GM13976 (cell line): ENCODE results near the gene AKAP17A.
A peak's percentile ranks its signal among the peaks of the same experiment; 100 is the strongest.

ENCODE experiments used
- DNase-seq: peaks from one replicate; pipeline ENCODE4 v3.0.0; 2012; ENCODE audit warnings: low spot score
- in situ Hi-C: fragments of 300-500 bp; cut with MboI; formaldehyde crosslinking; loops from one replicate; pipeline ENCODE4 v1.12.0; 2022; ENCODE audit warnings: low sequenced_read_pairs, mixed read lengths, inconsistent platforms; ENCODE audit not compliant: unreplicated experiment
- TF ChIP-seq, protein P1 (sequence below): IDR thresholded peaks from 2 replicates; pipeline ENCODE4 v1.5.1; 2012; ENCODE audit warnings: borderline replicate concordance, mild to moderate bottlenecking; ENCODE audit not compliant: insufficient read depth; ENCODE audit errors: extremely low read depth, missing control alignments, control extremely low read depth

Gene AKAP17A

DNA sequence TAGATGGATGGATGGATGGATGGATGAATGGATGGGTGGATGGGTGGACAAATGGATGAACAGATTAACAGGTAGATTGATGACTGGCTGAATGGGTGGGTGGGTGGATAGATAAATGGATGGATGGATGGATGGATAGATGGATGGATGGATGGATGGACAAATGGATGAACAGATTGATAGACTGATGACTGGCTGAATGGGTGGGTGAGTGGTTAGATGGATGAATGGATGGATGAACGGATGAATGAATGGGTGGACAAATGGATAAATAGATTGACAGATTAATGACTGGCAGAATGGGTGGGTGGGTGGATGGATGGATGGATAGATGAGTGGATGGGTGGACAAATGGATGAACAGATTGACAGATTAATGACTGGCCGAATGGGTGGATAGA lies 13.6 kb upstream of the AKAP17A start:
- TF ChIP-seq, protein P1, sequence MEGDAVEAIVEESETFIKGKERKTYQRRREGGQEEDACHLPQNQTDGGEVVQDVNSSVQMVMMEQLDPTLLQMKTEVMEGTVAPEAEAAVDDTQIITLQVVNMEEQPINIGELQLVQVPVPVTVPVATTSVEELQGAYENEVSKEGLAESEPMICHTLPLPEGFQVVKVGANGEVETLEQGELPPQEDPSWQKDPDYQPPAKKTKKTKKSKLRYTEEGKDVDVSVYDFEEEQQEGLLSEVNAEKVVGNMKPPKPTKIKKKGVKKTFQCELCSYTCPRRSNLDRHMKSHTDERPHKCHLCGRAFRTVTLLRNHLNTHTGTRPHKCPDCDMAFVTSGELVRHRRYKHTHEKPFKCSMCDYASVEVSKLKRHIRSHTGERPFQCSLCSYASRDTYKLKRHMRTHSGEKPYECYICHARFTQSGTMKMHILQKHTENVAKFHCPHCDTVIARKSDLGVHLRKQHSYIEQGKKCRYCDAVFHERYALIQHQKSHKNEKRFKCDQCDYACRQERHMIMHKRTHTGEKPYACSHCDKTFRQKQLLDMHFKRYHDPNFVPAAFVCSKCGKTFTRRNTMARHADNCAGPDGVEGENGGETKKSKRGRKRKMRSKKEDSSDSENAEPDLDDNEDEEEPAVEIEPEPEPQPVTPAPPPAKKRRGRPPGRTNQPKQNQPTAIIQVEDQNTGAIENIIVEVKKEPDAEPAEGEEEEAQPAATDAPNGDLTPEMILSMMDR: no peak
- no peak for DNase-seq
- in situ Hi-C loops: no loop called here

- in situ Hi-C loops: no loop called here
- no peak for DNase-seq
- TF ChIP-seq, protein P1: no peak
Observed at GRCh38 chrX:1578511-1579173, 12.8 kb upstream of the AKAP17A start.

DNA sequence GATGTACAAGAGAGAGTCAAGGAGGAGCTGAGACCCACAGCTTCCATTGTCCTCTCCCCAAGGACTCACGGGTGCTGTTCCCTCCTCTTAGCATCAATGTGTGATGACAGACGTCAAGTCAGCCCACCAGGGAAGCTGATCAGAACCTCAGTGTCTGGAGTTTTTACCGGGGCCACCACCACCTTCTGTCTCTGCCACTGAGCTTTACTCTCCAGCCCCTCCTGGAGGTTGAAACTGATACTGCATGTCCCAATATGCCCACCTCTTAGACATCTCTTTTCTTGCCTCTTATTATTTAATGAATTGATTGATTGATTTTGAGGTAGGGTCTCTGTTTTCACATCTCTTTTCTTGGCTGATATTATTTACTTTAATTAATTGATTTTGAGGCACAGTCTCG lies 10.3 kb upstream of the AKAP17A start:
- in situ Hi-C loops: no loop called here
- TF ChIP-seq, protein P1: peak; percentile 44
- DNase-seq: peak; percentile 60

- in situ Hi-C loops: no loop called here
- TF ChIP-seq, protein P1: no peak
- peak; percentile 78 for DNase-seq
Observed at GRCh38 chrX:1582686-1583437, 8.5 kb upstream of the AKAP17A start.

DNA sequence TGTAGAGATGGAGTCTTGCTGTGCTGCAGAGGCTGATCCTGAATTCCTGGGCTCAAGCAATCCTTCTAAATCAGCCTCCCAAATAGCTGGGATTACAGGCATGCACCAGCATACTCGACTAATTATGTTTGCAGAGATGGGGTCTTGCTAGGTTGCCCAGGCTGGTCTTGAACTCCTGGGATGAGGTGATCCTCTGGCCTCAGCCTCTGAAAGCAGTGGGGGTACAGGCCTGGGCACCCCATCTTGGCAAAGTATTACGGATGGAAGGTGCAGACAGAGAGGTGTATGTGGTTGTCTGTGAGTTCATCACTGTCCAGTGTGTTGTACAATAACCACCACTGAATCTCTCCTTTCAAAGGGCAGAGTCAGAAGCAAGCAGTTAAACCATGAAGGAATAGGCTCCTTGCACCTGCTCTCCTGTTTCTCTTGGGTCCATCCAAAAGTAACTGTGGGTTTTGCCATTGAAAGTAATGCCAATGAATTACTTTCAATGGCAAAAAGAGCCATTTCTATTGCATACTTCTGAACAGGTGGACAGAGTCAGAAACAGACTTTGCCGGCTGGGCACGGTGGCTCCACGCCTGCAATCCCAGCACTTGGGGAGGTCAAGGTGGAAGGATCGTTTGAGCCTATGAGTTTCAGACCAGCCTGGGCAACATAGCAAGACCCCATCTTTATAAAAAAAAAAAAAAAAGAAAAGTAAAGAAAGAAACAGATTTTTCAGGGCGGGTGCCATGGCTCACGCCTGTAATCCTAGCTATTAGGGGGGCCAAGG lies 7.0 kb upstream of the AKAP17A start:
- TF ChIP-seq, protein P1: no peak
- in situ Hi-C loops: no loop called here

GRCh38 chrX:1587161-1587560 lies 4.2 kb upstream of the AKAP17A start:
- in situ Hi-C loops: no loop called here
- TF ChIP-seq, protein P1: no peak
- DNase-seq: peak; percentile 50

More for the DNA sequence above, 7.0 kb upstream of the AKAP17A start:
- DNase-seq: no peak
